Liver (tissue), 9 donors: ENCODE measurements around the gene APBA2. TPM values are rescaled to one million over a fixed set of nuclear protein-coding genes. Genes with fewer than 3 reads are reported as not detected.
A peak's percentile ranks its signal among the peaks of the same experiment; 100 is the strongest.

Source experiments
- DNase-seq: peaks from one replicate; pipeline ENCODE4 v3.0.0-alpha.2; 2017; ENCODE audit warnings: low spot score
- H3K27ac ChIP-seq, 2 donors: one replicate each; pipeline ENCODE4 v1.7.0; 2013; ENCODE audit warnings: inconsistent platforms in 2 of 2, low read length in 2 of 2, control low read depth in 1 of 2, low read depth in 1 of 2, mild to moderate bottlenecking in 1 of 2
- H3K27me3 ChIP-seq, 4 donors: one replicate each; pipeline versions ENCODE4 v1.6.1 to v1.7.0; 2013; ENCODE audit warnings: low read length in 3 of 4, inconsistent platforms in 1 of 4, mild to moderate bottlenecking in 1 of 4, moderate library complexity in 1 of 4; ENCODE audit not compliant: control insufficient read depth in 4 of 4, insufficient read depth in 4 of 4
- H3K36me3 ChIP-seq, 4 donors: one replicate each; pipeline versions ENCODE4 v1.6.1 to v1.7.0; 2013; ENCODE audit warnings: low read length in 3 of 4, mild to moderate bottlenecking in 3 of 4, low read depth in 1 of 4, moderate library complexity in 1 of 4; ENCODE audit not compliant: control insufficient read depth in 4 of 4, insufficient read depth in 3 of 4
- H3K4me1 ChIP-seq, 4 donors: one replicate each; pipeline versions ENCODE4 v1.6.1 to v1.7.0; 2013; ENCODE audit warnings: low read length in 3 of 4, mild to moderate bottlenecking in 3 of 4, moderate library complexity in 1 of 4; ENCODE audit not compliant: control insufficient read depth in 4 of 4, insufficient read depth in 4 of 4
- H3K4me3 ChIP-seq, 3 donors: one replicate each; pipeline versions ENCODE4 v1.6.1 to v1.7.0; 2013; ENCODE audit warnings: low read length in 3 of 3, control low read depth in 1 of 3, low read depth in 1 of 3, mild to moderate bottlenecking in 1 of 3
- H3K9ac ChIP-seq, 2 donors: one replicate each; pipeline ENCODE4 v1.7.0; 2013; ENCODE audit warnings: low read length in 2 of 2, mild to moderate bottlenecking in 2 of 2, moderate library complexity in 2 of 2, control low read depth in 1 of 2, low read depth in 1 of 2
- H3K9me3 ChIP-seq, 4 donors: one replicate each; pipeline versions ENCODE4 v1.6.1 to v1.7.0; 2013; ENCODE audit warnings: low read length in 3 of 4; ENCODE audit not compliant: control insufficient read depth in 4 of 4
- ATF3 ChIP-seq: IDR thresholded peaks from 2 replicates; pipeline ENCODE4 v1.6.1; 2016; ENCODE audit warnings: antibody characterized with exemption
- CTCF ChIP-seq: fragments of 150-350 bp; IDR thresholded peaks from 2 replicates; pipeline ENCODE4 v1.5.1; 2017; ENCODE audit warnings: improper control_type of control experiment, low read depth, low read length; ENCODE audit not compliant: missing input control
- EGR1 ChIP-seq, 2 donors: IDR thresholded peaks; 2 replicates each; pipeline ENCODE4 v1.6.1; 2016 to 2018; ENCODE audit warnings: antibody characterized with exemption in 2 of 2, low read depth in 2 of 2
- FOXA1 ChIP-seq: IDR thresholded peaks from 2 replicates; pipeline ENCODE4 v1.6.1; 2016; ENCODE audit warnings: antibody characterized with exemption
- FOXA2 ChIP-seq: IDR thresholded peaks from 2 replicates; pipeline ENCODE4 v1.6.1; 2016; ENCODE audit warnings: antibody characterized with exemption
- GABPA ChIP-seq, 2 donors: IDR thresholded peaks in 1 of 2; conservative IDR thresholded peaks in 1 of 2; 2 replicates each; pipeline ENCODE4 v1.6.1; 2016; ENCODE audit warnings: antibody characterized with exemption in 2 of 2, mild to moderate bottlenecking in 1 of 2, moderate library complexity in 1 of 2
- HNF4A ChIP-seq, 2 donors: conservative IDR thresholded peaks; 2 replicates each; pipeline ENCODE4 v1.6.1; 2016; ENCODE audit warnings: antibody characterized with exemption in 2 of 2, mild to moderate bottlenecking in 2 of 2
- HNF4G ChIP-seq: IDR thresholded peaks from 2 replicates; pipeline ENCODE4 v1.6.1; 2016; ENCODE audit warnings: antibody characterized with exemption
- JUND ChIP-seq, 2 donors: IDR thresholded peaks; 2 replicates each; pipeline ENCODE4 v1.6.1; 2016; ENCODE audit warnings: antibody characterized with exemption in 2 of 2
- MAX ChIP-seq: IDR thresholded peaks from 2 replicates; pipeline ENCODE4 v1.6.1; 2016; ENCODE audit warnings: antibody characterized with exemption
- NR2F2 ChIP-seq: IDR thresholded peaks from 2 replicates; pipeline ENCODE4 v1.6.1; 2016; ENCODE audit warnings: antibody characterized with exemption
- RAD21 ChIP-seq, 2 donors: IDR thresholded peaks; 2 replicates each; pipeline ENCODE4 v1.6.1; 2016; ENCODE audit warnings: antibody characterized with exemption in 2 of 2, mild to moderate bottlenecking in 2 of 2
- REST ChIP-seq: IDR thresholded peaks from 2 replicates; pipeline ENCODE4 v1.6.1; 2016; ENCODE audit warnings: antibody characterized with exemption, mild to moderate bottlenecking
- RXRA ChIP-seq, 2 donors: IDR thresholded peaks; 2 replicates each; pipeline ENCODE4 v1.6.1; 2017 to 2018; ENCODE audit warnings: antibody characterized with exemption in 2 of 2, mild to moderate bottlenecking in 1 of 2
- SP1 ChIP-seq: IDR thresholded peaks from 2 replicates; pipeline ENCODE4 v1.6.1; 2018; ENCODE audit warnings: antibody characterized with exemption, mild to moderate bottlenecking
- TAF1 ChIP-seq: conservative IDR thresholded peaks from 2 replicates; pipeline ENCODE4 v1.6.1; 2016; ENCODE audit warnings: antibody characterized with exemption, mild to moderate bottlenecking
- YY1 ChIP-seq: IDR thresholded peaks from 2 replicates; pipeline ENCODE4 v1.6.1; 2016; ENCODE audit warnings: antibody characterized with exemption, mild to moderate bottlenecking
- ZBTB33 ChIP-seq: IDR thresholded peaks from 2 replicates; pipeline ENCODE4 v1.6.1; 2016; ENCODE audit warnings: antibody characterized with exemption
- WGBS: extraction: QIAGEN DNeasy Blood & Tissue Kit; methylation state at CpG from one replicate; pipeline ENCODE4 v1.1.7; 2013; 5-methylcytosine and 5-hydroxymethylcytosine counted together
- polyA plus RNA-seq, 2 donors: library from polyadenylated mRNA; stranded (reverse) in 1 of 2; unstranded in 1 of 2; fragments of 200-250 nt in 1 of 2; fragments of >200 nt in 1 of 2; fragmentation: Nextera tagmentation in 1 of 2; extraction: Ambion mirVana in 1 of 2; gene quantifications; one replicate each; pipeline versions ENCODE4 v1.2.1 to v1.2.3, GENCODE V29; 2013 to 2015
- total RNA-seq, 2 donors: library from RNA; depleted of rRNA; stranded (reverse); fragments of >200 nt; gene quantifications; one replicate each; pipeline ENCODE4 v1.2.3, GENCODE V29; 2014
- donor health status: healthy.
- donor health status: healthy.
- donor health status: healthy.
- donor health status: healthy.
- donor health status: healthy.

The APBA2 gene
- total and polyA plus RNA-seq, 4 donors: 0.38 to 2.9 (median 1.7) TPM

- TF ChIP-seq ZBTB33: no peak
- TF ChIP-seq RXRA (IDR thresholded peaks at IDR 0.05): no peak
- TF ChIP-seq NR2F2: no peak
Observed at GRCh38 chr15:29066838-29067237, 181.1 kb downstream of the APBA2 start (continued).

GRCh38 chr15:29067949-29068348 lies 182.2 kb downstream of the APBA2 start:
- H3K9ac ChIP-seq: no peak overlapping the region
- no peaks in the 10 kb centered on the region for H3K36me3 ChIP-seq

GRCh38 chr15:29070471-29071231 lies 184.9 kb downstream of the APBA2 start:
- DNase-seq: no peak
- no peak overlapping the region for H3K4me3 ChIP-seq
- H3K9me3 ChIP-seq: peaks cover 0 to 4% (median 2%) of the 10 kb centered on the region in 4 donors
- no peak overlapping the region for H3K27ac ChIP-seq
- TF ChIP-seq SP1: no peak
- no peak for TF ChIP-seq HNF4G
- TF ChIP-seq RAD21 (IDR thresholded peaks at IDR 0.05): no peak
- TF ChIP-seq ZBTB33: no peak
- TF ChIP-seq REST: no peak
- no peak for TF ChIP-seq GABPA (IDR thresholded peaks at IDR 0.05 in 1 of 2, conservative IDR thresholded peaks at IDR 0.05 in 1 of 2)
- no peak for TF ChIP-seq CTCF
- TF ChIP-seq JUND (IDR thresholded peaks at IDR 0.05): no peak
- TF ChIP-seq NR2F2: no peak
- TF ChIP-seq MAX: no peak
- no peak for TF ChIP-seq FOXA1
- TF ChIP-seq EGR1 (IDR thresholded peaks at IDR 0.05; ENCODE audit: low read depth in 2 of 2): no peak
- no peak for TF ChIP-seq TAF1
- no peak for TF ChIP-seq ATF3
- no peak for TF ChIP-seq HNF4A (conservative IDR thresholded peaks at IDR 0.05)
- no peak for TF ChIP-seq YY1
- TF ChIP-seq FOXA2: no peak
- TF ChIP-seq RXRA (IDR thresholded peaks at IDR 0.05): no peak
- no peaks in the 10 kb centered on the region for H3K4me1 ChIP-seq
- no peak overlapping the region for H3K9ac ChIP-seq
- H3K36me3 ChIP-seq: no peaks in the 10 kb centered on the region
- 79% methylated on average over 17 of the region's 17 CpGs for WGBS
- H3K27me3 ChIP-seq: peaks cover 0 to 2% (median 0%) of the 10 kb centered on the region in 4 donors

More at GRCh38 chr15:29067949-29068348, 182.2 kb downstream of the APBA2 start:
- 65% methylated on average over 7 of the region's 7 CpGs for WGBS
- no peaks in the 10 kb centered on the region for H3K4me1 ChIP-seq
- DNase-seq: no peak
- no peaks in the 10 kb centered on the region for H3K27me3 ChIP-seq
- peaks cover 0 to 4% (median 2%) of the 10 kb centered on the region in 4 donors for H3K9me3 ChIP-seq
- no peak overlapping the region for H3K27ac ChIP-seq
- no peak for TF ChIP-seq RAD21 (IDR thresholded peaks at IDR 0.05)
- no peak for TF ChIP-seq GABPA (IDR thresholded peaks at IDR 0.05 in 1 of 2, conservative IDR thresholded peaks at IDR 0.05 in 1 of 2)
- TF ChIP-seq NR2F2: peak; percentile 43
- no peak overlapping the region for H3K4me3 ChIP-seq
